GM18511 (cell line): ENCODE measurements around the gene RABGAP1L.

Experiments used
- ATAC-seq: cut with Tn5 transposase; IDR thresholded peaks from one replicate; pipeline ENCODE4 v1.9.1; 2021; ENCODE audit warnings: mild to moderate bottlenecking, moderate library complexity; ENCODE audit not compliant: unreplicated experiment

Gene RABGAP1L

GRCh38 chr1:174740249-174740968 is 581.1 kb downstream of the RABGAP1L start:
- no peak for ATAC-seq

- no peak for ATAC-seq
Observed at GRCh38 chr1:174742805-174743653, 583.7 kb downstream of the RABGAP1L start.

- no peak for ATAC-seq
Observed at GRCh38 chr1:174743654-174744561, 584.6 kb downstream of the RABGAP1L start.

GRCh38 chr1:174744886-174745285 is 585.6 kb downstream of the RABGAP1L start:
- no peak for ATAC-seq

- ATAC-seq, result no peak
Observed at GRCh38 chr1:174746024-174746808, 586.9 kb downstream of the RABGAP1L start.

- no peak for ATAC-seq
Observed at GRCh38 chr1:174747613-174748012, 588.3 kb downstream of the RABGAP1L start.

- ATAC-seq, result no peak
Observed at GRCh38 chr1:174748586-174748985, 589.3 kb downstream of the RABGAP1L start.

- ATAC-seq, result no peak
Observed at GRCh38 chr1:174753131-174753530, 593.8 kb downstream of the RABGAP1L start.

GRCh38 chr1:174761335-174761734 is 602.0 kb downstream of the RABGAP1L start:
- ATAC-seq, result no peak

GRCh38 chr1:174761901-174762585 is 602.7 kb downstream of the RABGAP1L start:
- no peak for ATAC-seq

GRCh38 chr1:174764191-174764590 is 604.9 kb downstream of the RABGAP1L start:
- no peak for ATAC-seq

- ATAC-seq, result no peak
Observed at GRCh38 chr1:174766727-174767126, 607.4 kb downstream of the RABGAP1L start.

- ATAC-seq, result no peak
Observed at GRCh38 chr1:174768516-174768915, 609.2 kb downstream of the RABGAP1L start.

GRCh38 chr1:174768949-174769348 is 609.6 kb downstream of the RABGAP1L start:
- no peak for ATAC-seq

- ATAC-seq, result no peak
Observed at GRCh38 chr1:174769961-174770549, 610.7 kb downstream of the RABGAP1L start.

GRCh38 chr1:174775621-174776020 is 616.3 kb downstream of the RABGAP1L start:
- no peak for ATAC-seq

- no peak for ATAC-seq
Observed at GRCh38 chr1:174777262-174777661, 617.9 kb downstream of the RABGAP1L start.

- ATAC-seq, result no peak
Observed at GRCh38 chr1:174785510-174785909, 626.2 kb downstream of the RABGAP1L start.

- ATAC-seq, result no peak
Observed at GRCh38 chr1:174786358-174786757, 627.0 kb downstream of the RABGAP1L start.
